CD4-positive, alpha-beta T cell treated with Interleukin-6 for 4 hours (primary cell): ENCODE data around the gene LAMB4.

ENCODE experiments used
- DNase-seq: peaks from one replicate; pipeline ENCODE4 v3.0.0-alpha.2; 2020; ENCODE audit warnings: mixed read lengths

Gene LAMB4

DNA sequence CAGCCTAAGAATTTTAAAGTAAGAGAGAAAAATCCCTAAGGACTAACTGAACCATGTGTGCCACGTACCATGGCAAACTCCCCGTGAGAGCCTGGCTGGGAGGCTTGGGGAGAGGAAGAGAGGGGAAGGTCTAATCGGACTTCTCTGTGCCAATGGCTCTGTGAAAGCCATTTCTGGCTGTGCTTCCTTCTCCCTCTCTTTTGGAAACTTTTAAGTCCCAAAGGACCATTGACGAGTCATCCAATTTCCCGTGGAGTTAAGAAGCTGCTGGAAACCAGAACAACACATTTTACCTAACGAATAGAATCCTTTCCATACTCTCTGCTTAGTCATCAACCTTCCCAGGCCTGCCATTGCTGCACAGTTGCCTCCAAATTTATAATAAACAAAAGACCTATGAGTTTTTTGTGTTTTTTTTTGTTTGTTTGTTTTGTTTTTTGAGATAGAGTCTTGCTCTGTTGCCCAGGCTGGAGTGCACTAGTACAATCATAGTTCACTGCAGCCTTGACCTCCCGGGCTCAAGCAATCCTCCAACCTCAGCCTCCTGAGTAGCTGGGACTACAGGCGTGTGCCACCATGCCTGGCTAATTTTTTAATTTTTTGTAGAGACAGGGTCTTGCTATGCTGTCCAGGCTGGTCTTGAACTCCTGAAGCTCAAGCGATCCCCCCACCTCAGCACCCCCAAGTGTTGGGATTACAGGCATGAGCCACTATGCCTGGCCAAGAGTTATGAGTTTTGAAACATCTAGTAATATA lies 140.4 kb downstream of the LAMB4 start:
- DNase-seq: no peak

DNA sequence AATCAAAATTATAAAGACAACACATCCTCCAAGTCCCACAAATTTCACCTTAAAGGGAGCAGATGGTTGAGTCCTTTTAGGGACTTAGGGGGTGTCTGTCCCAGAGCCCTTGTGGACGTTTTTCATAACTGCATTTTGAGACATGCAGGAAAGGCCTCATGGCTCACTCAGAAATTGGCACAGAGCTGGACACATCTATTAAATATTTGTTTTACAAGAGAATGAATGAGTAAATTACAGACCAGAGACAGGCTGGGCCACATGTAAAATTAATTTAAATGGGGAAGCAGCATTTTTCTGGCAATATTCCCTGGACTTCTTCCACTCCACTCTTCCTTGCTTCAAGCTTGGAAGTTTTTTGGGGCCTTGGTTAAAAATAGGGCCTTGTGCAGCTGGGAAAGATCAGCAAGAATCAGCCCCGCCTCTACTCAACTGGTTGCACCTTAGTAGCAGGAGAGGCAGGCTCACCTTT lies 147.2 kb downstream of the LAMB4 start:
- no peak for DNase-seq

DNA sequence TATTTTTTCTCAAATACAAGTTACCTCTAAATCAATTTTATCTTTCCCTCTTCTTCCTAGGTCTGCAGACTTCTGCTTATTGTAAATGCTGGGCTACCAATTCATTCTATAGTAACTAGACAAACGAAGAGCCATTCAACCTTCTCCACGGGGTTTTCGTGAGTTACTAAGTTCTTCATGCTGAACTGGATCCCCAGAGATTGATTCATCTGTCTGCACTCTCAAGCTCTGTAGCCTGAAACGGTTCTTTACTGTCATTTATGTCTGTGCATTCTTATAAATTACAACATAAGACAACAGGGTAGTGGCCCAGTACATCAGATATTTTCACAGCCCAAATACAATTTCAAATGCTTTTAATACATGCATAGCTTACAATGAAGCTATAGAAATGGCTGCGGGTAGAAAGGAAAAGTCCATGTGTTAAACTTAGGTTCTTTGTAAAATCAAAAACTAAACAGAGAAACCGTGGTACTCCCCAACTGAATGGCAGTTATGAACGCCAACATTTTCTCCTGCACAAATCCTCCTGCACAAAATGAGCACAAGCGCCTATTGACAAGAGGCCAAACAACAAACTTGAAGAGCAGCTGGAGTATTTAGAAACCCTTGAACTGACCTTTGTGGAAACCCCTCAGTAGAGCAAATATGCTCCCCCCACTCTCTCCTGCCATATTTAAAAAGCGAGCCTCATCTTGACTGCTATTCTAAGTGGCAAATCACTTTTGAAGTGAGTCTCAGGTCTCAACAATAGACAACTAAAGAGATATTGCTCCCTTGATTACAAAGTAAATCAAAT lies 147.9 kb downstream of the LAMB4 start:
- DNase-seq: no peak

DNA sequence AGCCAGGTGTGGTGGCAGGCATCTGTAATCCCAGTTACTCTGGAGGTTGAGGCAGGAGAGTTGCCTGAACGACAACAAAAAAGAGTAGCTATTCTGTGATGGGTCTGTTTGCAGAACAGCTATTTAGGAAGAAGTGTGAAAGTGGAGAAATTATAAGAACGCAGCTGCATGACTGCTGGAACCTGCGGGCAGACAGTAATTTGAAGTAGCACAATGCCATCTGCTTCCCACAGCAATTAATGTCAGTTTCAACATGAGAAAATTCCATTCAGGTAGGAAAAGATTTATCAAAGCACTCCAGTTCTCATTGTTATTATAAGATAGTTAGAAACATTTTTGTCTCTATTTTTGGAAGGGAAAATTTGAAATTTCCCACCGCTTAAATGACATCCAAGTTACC lies 148.7 kb downstream of the LAMB4 start:
- DNase-seq: no peak

DNA sequence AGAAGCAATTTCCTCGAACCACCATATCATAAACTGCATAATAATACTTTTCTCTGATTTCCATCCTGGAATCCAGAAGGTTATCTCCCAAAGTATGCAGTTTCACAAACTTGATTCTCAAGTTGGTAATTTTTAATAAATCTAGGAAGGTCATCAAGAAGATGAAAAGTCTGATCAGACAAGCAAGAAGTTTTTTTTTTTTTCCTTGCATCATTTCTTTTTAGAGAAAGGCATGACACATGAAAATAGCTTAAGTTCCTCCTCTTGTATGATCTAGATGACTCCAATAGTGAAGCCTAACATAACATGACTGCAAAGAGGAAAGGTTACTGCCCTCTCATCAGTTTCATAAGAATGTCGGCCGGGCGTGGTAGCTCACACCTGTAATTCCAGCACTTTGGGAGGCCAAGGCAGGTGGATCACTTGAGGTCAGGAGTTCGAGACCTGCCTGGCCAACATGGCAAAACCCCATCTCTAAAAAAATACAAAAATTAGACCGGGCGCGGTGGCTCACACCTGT lies 149.4 kb downstream of the LAMB4 start:
- DNase-seq: no peak

DNA sequence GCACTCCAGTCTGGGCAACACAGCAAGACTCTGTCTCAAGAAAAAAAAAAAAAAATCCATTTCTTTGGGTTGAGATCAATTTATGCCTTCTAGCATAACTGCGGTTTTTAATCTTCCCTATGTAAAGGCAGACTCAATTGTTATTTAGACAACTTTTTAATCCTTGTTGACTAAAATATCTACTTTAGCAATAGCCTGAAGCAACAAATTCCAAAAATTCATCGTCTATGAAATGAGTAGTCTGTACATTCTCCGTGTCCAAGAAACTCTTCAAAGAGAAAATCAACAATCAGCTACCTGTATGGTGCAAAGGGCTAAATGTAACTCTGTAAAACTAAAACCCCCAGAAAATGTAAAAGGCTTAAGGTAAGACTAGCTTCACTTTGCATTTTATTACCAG lies 150.0 kb downstream of the LAMB4 start:
- no peak for DNase-seq

DNA sequence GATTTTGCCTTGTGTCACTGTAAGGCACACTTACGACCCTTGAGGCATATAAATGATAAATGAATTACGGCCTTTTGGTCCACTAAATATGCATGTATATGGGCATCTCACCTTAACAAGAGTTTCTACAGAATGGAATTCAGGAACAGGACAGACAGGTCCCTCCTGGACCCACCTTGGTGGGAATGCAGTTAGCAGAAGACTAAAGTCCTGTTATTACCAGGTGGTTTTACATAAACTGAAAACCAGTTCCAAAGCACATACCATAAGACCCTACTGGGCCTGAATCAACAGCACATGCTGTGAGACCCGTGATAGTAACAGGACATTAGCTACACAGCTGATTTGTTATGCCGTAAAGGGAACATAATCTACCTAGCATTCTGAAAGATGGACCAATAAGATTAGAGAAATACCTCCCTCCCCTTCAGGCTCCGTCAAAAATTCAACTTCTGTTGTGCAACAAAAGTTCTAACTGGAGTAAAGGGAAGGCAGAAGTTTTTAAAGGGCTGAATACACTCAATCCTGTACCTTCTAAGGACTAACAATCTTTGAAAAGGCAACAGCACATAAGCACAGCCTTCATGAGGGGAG lies 151.2 kb downstream of the LAMB4 start:
- DNase-seq: no peak

DNA sequence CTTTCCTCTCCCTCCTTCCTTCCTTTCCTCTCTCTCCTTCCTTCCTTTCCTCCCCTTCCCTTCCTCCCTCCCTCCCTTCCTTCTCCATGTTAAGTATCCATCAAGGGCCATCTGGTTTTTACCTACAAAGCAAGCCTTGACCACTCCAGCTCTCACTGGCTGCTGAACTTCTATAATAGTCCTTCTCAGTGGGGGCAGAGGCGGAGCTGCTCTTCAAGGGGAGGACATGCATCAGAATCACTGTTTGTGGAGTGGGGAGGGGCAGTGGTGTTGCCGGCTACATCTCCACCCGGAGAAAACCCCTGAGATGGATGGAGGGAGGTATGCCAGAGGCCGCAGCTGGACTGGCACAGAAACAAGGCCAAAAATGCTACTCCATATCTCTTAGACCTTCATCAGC lies 153.1 kb downstream of the LAMB4 start:
- DNase-seq: no peak

DNA sequence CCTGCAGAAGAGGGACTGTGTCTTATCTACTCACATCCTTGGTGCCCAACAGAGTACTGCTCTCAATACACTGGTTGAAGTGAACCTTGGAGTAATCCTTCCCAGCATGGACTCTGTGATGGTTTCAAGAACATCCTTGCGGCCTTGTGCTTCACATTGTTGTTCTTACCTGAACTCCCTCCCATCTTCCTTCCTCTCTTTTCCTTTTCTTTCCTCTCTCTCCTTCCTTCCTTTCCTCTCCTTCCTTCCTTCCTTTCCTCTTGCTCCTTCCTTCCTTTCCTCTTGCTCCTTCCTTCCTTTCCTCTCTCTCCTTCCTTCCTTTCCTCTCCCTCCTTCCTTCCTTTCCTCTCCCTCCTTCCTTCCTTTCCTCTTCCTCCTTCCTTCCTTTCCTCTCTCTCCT lies 153.5 kb downstream of the LAMB4 start:
- DNase-seq: no peak

DNA sequence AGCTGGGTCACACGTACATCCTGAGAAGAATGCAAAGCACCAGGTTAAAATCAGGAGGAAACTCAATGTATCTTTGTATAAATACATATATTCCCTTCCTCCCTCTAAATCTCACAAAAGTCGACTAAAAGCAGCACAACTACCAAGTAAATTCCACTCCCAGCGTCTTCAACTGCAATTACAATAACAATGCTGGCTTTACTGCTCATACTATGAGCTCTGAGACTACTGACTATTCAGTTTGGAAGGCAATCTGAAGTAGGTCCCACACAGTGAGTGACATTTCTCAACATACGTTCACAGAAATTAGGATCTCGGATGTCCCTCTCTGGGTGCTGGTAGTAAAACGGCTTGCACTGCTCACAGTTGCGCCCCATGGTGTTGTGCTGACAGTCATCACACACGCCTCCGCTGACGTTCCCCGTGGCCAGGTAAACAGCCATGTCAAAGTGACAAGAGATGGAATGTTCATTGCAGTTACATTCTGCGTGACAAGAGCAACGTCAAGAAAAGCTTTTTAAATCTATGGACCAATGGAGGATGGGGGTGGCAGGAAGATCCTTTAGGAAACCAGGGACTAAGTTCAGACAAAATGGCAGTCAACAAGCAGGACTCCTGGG lies 154.7 kb downstream of the LAMB4 start:
- DNase-seq: no peak

DNA sequence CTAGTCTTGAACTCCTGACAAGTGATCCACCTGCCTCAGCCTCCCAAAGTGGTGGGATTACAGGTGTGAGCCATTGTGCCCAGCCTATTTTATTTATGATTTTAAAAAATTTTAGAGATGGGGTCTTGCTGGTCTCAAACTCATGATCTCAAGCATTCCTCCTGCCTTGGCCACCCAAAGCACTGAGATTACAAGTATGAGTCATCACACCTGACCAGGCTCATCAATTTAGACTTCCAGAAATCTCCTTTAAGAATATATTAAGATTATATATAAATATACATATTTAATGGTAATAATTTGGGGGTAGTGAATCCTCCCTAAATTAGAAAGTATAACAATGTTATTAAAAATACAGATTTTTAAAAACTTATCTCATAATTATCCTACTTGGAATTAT lies 156.3 kb downstream of the LAMB4 start:
- no peak for DNase-seq
